Activated naive CD8-positive, alpha-beta T cell treated with anti-CD3 and anti-CD28 coated beads, Interleukin-2, amount 10 ng/mL, durations not matched to agents 7 days and 5 days (primary cell): ENCODE measurements around the gene ATAD2B. TPM values are rescaled to one million over a fixed set of nuclear protein-coding genes. Genes with fewer than 3 reads are reported as not detected.

Experiments
- ATAC-seq: fragments of 150-1000 bp; cut with Tn5 transposase; one replicate; pipeline ENCODE4 v1.10.0; 2021; ENCODE audit warnings: low read depth, moderate library complexity
- POLR2A ChIA-PET: fragments of 350-600 bp; sonication (Branson Sonifier 250); formaldehyde crosslinking; loops from one replicate; lab custom pipeline; 2021; ENCODE audit warnings: antibody characterized with exemption; lab: Charles Lee
- DNase-seq: peaks from one replicate; pipeline ENCODE4 v3.0.0; 2021
- H3K27ac Mint-ChIP-seq: one replicate; pipeline ENCODE4 v1.8.0; 2022; ENCODE audit warnings: mild to moderate bottlenecking, mixed read lengths
- H3K27me3 Mint-ChIP-seq: one replicate; pipeline ENCODE4 v1.8.0; 2022; ENCODE audit warnings: mild to moderate bottlenecking, moderate library complexity, mixed read lengths
- H3K36me3 Mint-ChIP-seq: one replicate; pipeline ENCODE4 v1.8.0; 2021; ENCODE audit warnings: mild to moderate bottlenecking, mixed read lengths
- H3K4me1 Mint-ChIP-seq: one replicate; pipeline ENCODE4 v1.8.0; 2021; ENCODE audit warnings: mixed read lengths
- H3K4me3 Mint-ChIP-seq: one replicate; pipeline ENCODE4 v1.8.0; 2022; ENCODE audit warnings: mild to moderate bottlenecking, moderate library complexity, mixed read lengths
- H3K9me3 Mint-ChIP-seq: one replicate; pipeline ENCODE4 v1.8.0; 2021; ENCODE audit warnings: mixed read lengths
- total RNA-seq, 2 experiments: library from RNA; stranded (reverse); gene quantifications; one replicate each; pipeline ENCODE4 v1.2.3, GENCODE V29; 2021

Gene ATAD2B
- total RNA-seq, 2 experiments from 2014 or later = 33.2 to 34.6 TPM

GRCh38 chr2:23824777-23825212 lies 102.1 kb downstream of the ATAD2B start:
- Mint-ChIP-seq H3K9me3 (no peaks in the 10 kb centered on the region), H3K27me3 (no peaks in the 10 kb centered on the region), H3K36me3 (peaks cover 2% of the 10 kb centered on the region), H3K27ac (no peak overlapping the region), H3K4me1 (no peaks in the 10 kb centered on the region), H3K4me3 (no peak overlapping the region)
- DNase-seq (no peak), ATAC-seq (peak; percentile 50)
- POLR2A ChIA-PET = interaction anchor here (0.6 to 2.4 kb wide), 3 partner anchors 102 to 259 kb away, joined by 3 to 19 read pairs (median 5); partner anchors contain the start of gene ATAD2B

DNA sequence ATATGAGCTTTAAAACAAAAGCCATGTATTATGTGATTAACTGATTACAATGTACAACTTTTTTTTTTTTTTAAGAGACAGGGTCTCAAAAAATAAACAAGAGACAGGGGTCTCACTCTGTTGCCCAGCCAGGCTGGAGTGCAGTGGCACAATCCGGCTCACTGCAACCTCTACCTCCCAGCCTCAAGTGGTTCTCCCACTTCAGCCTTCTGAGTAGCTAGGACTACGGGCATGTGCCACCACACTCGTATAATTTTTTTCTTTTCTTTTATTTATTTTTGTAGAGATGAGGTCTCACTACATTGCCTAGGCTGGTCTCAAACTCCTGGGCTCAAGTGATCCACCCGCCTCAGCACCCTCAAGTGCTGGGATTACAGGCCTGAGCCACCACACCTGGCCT lies 103.1 kb downstream of the ATAD2B start:
- no peaks in the 10 kb centered on the region for H3K4me1 Mint-ChIP-seq
- no peak overlapping the region for H3K4me3 Mint-ChIP-seq
- POLR2A ChIA-PET = interaction anchor here (2.4 kb wide), 1 partner anchor 103 kb away, joined by 19 read pairs; the partner anchor contains the start of gene ATAD2B
- H3K36me3 Mint-ChIP-seq = peaks cover 2% of the 10 kb centered on the region
- DNase-seq = no peak
- ATAC-seq = no peak
- H3K27ac Mint-ChIP-seq = no peak overlapping the region
- no peaks in the 10 kb centered on the region for H3K9me3 Mint-ChIP-seq
- H3K27me3 Mint-ChIP-seq = no peaks in the 10 kb centered on the region

DNA sequence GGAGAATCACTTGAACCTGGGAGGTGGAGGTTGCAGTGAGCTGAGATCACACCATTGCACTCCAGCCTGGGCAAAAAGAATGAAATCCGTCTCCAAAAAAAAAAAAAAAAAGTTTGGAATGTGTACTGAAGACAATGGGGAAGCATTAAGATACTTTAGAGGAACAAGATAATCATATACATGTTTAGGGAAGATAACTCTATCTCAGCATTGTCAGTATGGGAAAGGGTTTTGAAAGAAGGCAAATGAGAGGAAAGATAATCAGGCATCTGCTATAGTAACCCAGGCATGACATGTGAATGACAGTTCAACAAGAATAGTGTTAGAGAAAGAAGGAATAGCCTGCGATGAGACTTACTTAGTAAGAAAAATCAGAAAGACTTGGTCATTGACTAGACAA lies 112.0 kb downstream of the ATAD2B start:
- Mint-ChIP-seq H3K36me3 (peaks cover 11% of the 10 kb centered on the region), H3K4me3 (no peak overlapping the region), H3K9me3 (no peaks in the 10 kb centered on the region), H3K27me3 (no peaks in the 10 kb centered on the region), H3K4me1 (no peaks in the 10 kb centered on the region), H3K27ac (no peak overlapping the region)
- POLR2A ChIA-PET = no interaction called here
- ATAC-seq = no peak
- no peak for DNase-seq

GRCh38 chr2:23813438-23813837 lies 113.5 kb downstream of the ATAD2B start:
- no peak for ATAC-seq
- Mint-ChIP-seq H3K9me3 (no peaks in the 10 kb centered on the region), H3K4me1 (peaks cover 3% of the 10 kb centered on the region), H3K27me3 (no peaks in the 10 kb centered on the region), H3K27ac (no peak overlapping the region), H3K36me3 (peaks cover 17% of the 10 kb centered on the region), H3K4me3 (no peak overlapping the region)
- POLR2A ChIA-PET = no interaction called here
- no peak for DNase-seq

GRCh38 chr2:23809150-23809549 lies 117.8 kb downstream of the ATAD2B start:
- H3K4me1 Mint-ChIP-seq = peaks cover 3% of the 10 kb centered on the region
- DNase-seq (no peak), ATAC-seq (no peak)
- H3K9me3 Mint-ChIP-seq = no peaks in the 10 kb centered on the region
- H3K36me3 Mint-ChIP-seq = peaks cover 18% of the 10 kb centered on the region
- POLR2A ChIA-PET = no interaction called here
- H3K27me3 Mint-ChIP-seq = no peaks in the 10 kb centered on the region
- no peak overlapping the region for H3K27ac Mint-ChIP-seq
- no peak overlapping the region for H3K4me3 Mint-ChIP-seq

- POLR2A ChIA-PET = no interaction called here
- no peak for ATAC-seq
- H3K36me3 Mint-ChIP-seq = peaks cover 18% of the 10 kb centered on the region
- DNase-seq = no peak
- H3K27ac Mint-ChIP-seq = no peak overlapping the region
- H3K27me3 Mint-ChIP-seq = no peaks in the 10 kb centered on the region
- H3K4me3 Mint-ChIP-seq = no peak overlapping the region
- no peaks in the 10 kb centered on the region for H3K9me3 Mint-ChIP-seq
- peaks cover 3% of the 10 kb centered on the region for H3K4me1 Mint-ChIP-seq
Measured at GRCh38 chr2:23806665-23807249, 120.2 kb downstream of the ATAD2B start.

GRCh38 chr2:23806201-23806600 lies 120.7 kb downstream of the ATAD2B start:
- Mint-ChIP-seq H3K4me1 (peaks cover 3% of the 10 kb centered on the region), H3K4me3 (no peak overlapping the region), H3K36me3 (peaks cover 18% of the 10 kb centered on the region), H3K27ac (no peak overlapping the region), H3K9me3 (no peaks in the 10 kb centered on the region), H3K27me3 (no peaks in the 10 kb centered on the region)
- DNase-seq = no peak
- POLR2A ChIA-PET = no interaction called here
- ATAC-seq = no peak

GRCh38 chr2:23803965-23804542 lies 122.9 kb downstream of the ATAD2B start:
- no peaks in the 10 kb centered on the region for H3K9me3 Mint-ChIP-seq
- H3K27me3 Mint-ChIP-seq = no peaks in the 10 kb centered on the region
- DNase-seq = no peak
- peaks cover 19% of the 10 kb centered on the region for H3K36me3 Mint-ChIP-seq
- peaks cover under 1% of the 10 kb centered on the region for H3K4me1 Mint-ChIP-seq
- no peak for ATAC-seq
- no peak overlapping the region for H3K27ac Mint-ChIP-seq
- H3K4me3 Mint-ChIP-seq = no peak overlapping the region
- POLR2A ChIA-PET = no interaction called here

DNA sequence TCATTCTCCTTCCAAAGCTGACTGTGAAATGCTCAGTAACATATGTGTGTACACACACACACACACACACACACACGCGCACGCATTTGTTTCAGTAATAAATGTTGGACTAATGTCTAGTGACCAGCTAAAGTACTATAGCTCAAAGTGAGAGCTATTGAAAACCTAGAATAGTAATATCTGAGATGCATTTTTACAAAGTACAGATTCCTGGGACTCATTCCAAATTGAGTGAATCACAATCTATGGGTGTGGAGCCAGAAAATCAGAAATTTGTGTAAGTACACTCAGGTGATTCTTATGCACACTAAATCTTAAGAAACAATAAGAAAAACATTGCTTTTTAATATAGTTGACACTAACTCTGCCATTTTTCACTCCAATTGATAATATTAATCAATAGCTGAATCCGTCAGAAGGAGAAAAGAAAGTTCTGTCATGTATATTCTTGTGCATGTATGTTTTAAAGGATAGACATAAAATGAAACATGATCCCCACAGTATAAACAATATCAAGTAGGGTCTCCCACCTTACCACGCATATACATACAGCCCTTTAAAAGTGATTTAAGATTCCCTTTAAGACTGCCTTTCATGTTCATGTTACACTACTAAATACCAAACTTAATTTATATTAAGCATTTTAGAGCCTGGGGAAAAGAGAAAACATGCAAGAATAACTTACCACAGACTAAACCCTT lies 123.5 kb downstream of the ATAD2B start:
- no peak overlapping the region for H3K4me3 Mint-ChIP-seq
- peaks cover 16% of the 10 kb centered on the region for H3K36me3 Mint-ChIP-seq
- H3K27me3 Mint-ChIP-seq = no peaks in the 10 kb centered on the region
- ATAC-seq = no peak
- no peaks in the 10 kb centered on the region for H3K4me1 Mint-ChIP-seq
- no peaks in the 10 kb centered on the region for H3K9me3 Mint-ChIP-seq
- DNase-seq = no peak
- POLR2A ChIA-PET = no interaction called here
- H3K27ac Mint-ChIP-seq = no peak overlapping the region

- POLR2A ChIA-PET = no interaction called here
- H3K4me1 Mint-ChIP-seq = peaks cover 2% of the 10 kb centered on the region
- no peak overlapping the region for H3K27ac Mint-ChIP-seq
- H3K4me3 Mint-ChIP-seq = no peak overlapping the region
- H3K27me3 Mint-ChIP-seq = no peaks in the 10 kb centered on the region
- ATAC-seq (no peak), DNase-seq (no peak)
- H3K9me3 Mint-ChIP-seq = no peaks in the 10 kb centered on the region
- peaks cover 8% of the 10 kb centered on the region for H3K36me3 Mint-ChIP-seq
Measured at GRCh38 chr2:23801396-23801795, 125.5 kb downstream of the ATAD2B start.

- DNase-seq (no peak), ATAC-seq (no peak)
- Mint-ChIP-seq H3K4me3 (no peak overlapping the region), H3K4me1 (peaks cover 2% of the 10 kb centered on the region), H3K9me3 (no peaks in the 10 kb centered on the region), H3K27me3 (no peaks in the 10 kb centered on the region), H3K36me3 (peaks cover 6% of the 10 kb centered on the region), H3K27ac (no peak overlapping the region)
- POLR2A ChIA-PET = no interaction called here
Measured at GRCh38 chr2:23794234-23794633, 132.7 kb downstream of the ATAD2B start.

DNA sequence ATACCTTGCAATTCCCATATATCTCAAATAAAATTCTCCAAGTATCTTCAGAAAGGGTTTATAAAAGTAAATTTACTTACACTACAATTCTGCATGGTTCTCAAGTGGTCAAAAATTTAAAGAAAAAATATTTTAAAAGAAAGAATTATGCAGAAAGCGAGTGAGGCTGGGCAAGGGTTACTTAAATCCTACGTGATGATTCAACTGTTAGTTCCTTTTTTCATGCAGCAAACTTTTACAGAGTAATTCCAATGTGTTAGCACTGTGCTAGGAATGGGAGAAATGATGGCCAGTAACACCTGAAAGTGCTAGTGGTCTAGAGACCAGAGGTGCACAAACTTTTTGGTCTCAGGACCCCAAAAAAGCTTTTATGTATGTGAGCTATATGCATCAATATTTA lies 133.4 kb downstream of the ATAD2B start:
- Mint-ChIP-seq H3K27ac (no peak overlapping the region), H3K4me1 (peaks cover 7% of the 10 kb centered on the region), H3K36me3 (peaks cover 9% of the 10 kb centered on the region), H3K27me3 (no peaks in the 10 kb centered on the region), H3K9me3 (no peaks in the 10 kb centered on the region), H3K4me3 (no peak overlapping the region)
- ATAC-seq = no peak
- POLR2A ChIA-PET = interaction anchor here (0.5 kb wide), 1 partner anchor 12 kb away, joined by 4 read pairs; no protein-coding TSS in a partner anchor
- DNase-seq = no peak

GRCh38 chr2:23791030-23791429 lies 135.9 kb downstream of the ATAD2B start:
- POLR2A ChIA-PET = no interaction called here
- Mint-ChIP-seq H3K27ac (no peak overlapping the region), H3K27me3 (no peaks in the 10 kb centered on the region), H3K4me3 (no peak overlapping the region), H3K4me1 (peaks cover 16% of the 10 kb centered on the region), H3K36me3 (peaks cover 13% of the 10 kb centered on the region), H3K9me3 (no peaks in the 10 kb centered on the region)
- ATAC-seq = no peak
- DNase-seq = no peak

GRCh38 chr2:23789012-23789411 lies 137.9 kb downstream of the ATAD2B start:
- DNase-seq (no peak), ATAC-seq (no peak)
- H3K4me3 Mint-ChIP-seq = no peak overlapping the region
- peaks cover 23% of the 10 kb centered on the region for H3K36me3 Mint-ChIP-seq
- H3K27ac Mint-ChIP-seq = no peak overlapping the region
- no peaks in the 10 kb centered on the region for H3K9me3 Mint-ChIP-seq
- peaks cover 16% of the 10 kb centered on the region for H3K4me1 Mint-ChIP-seq
- H3K27me3 Mint-ChIP-seq = no peaks in the 10 kb centered on the region
- POLR2A ChIA-PET = no interaction called here
